ENCODE data around the gene AK4. TPM values are rescaled to one million over a fixed set of nuclear protein-coding genes. Genes with fewer than 3 reads are reported as not detected.

AK4 gene
- total and polyA plus RNA-seq, 2 of the 4 experiments (the other 2 are of a cell fraction) = 12.4 to 30.3 TPM

GRCh38 chr1:65266476-65266875 lies 118.5 kb downstream of the AK4 start:
- H3K79me1 ChIP-seq (ENCODE audit: low read depth in 1 of 2, low read length in 2 of 2) = no peaks in the 10 kb centered on the region
- no peak overlapping the region for H3K4ac ChIP-seq (ENCODE audit: low read depth, low read length)
- no CpG with 5 or more reads among the region's 1 CpG for WGBS, 2 experiments (ENCODE audit: extremely low coverage in 2 of 2, insufficient read length in 1 of 2)
- ATAC-seq (ENCODE audit: low read depth) (no peak), DNase-seq (no peak)
- H3K9me1 ChIP-seq (ENCODE audit: insufficient read depth, low read length) = no peaks in the 10 kb centered on the region
- no peak overlapping the region for H3K27ac ChIP-seq (ENCODE audit: insufficient read depth, low read length)
- H4K20me1 ChIP-seq (ENCODE audit: insufficient read depth, low read length) = no peaks in the 10 kb centered on the region
- no peak overlapping the region for H3K4me3 ChIP-seq (ENCODE audit: insufficient read depth, low read depth, low read length)
- no peaks in the 10 kb centered on the region for H3K9me3 ChIP-seq (ENCODE audit: control insufficient read depth, insufficient read depth, low read length)
- H3K18ac ChIP-seq (ENCODE audit: low read depth, low read length) = no peak overlapping the region
- no peak overlapping the region for H3K9ac ChIP-seq (ENCODE audit: low read depth, low read length)
- H3K23ac ChIP-seq (ENCODE audit: low read depth, low read length) = no peak overlapping the region
- intact Hi-C loops (cut with micrococcal nuclease) (no loop called here), in situ Hi-C loops (cut with MboI; ENCODE audit: low sequenced_read_pairs) (no loop called here), dilution Hi-C loops (cut with HindIII; ENCODE audit: low sequenced_read_pairs, unreplicated experiment) (no loop called here)
- no peak overlapping the region for H2BK120ac ChIP-seq (ENCODE audit: low read depth, low read length)
- H3K56ac ChIP-seq (ENCODE audit: extremely low read depth, insufficient read depth, low read length) = no peak overlapping the region
- no peak overlapping the region for H2BK15ac ChIP-seq (ENCODE audit: low read depth, low read length)
- H3K36me3 ChIP-seq (ENCODE audit: control insufficient read depth, insufficient read depth, low read length) = no peaks in the 10 kb centered on the region
- H3K27me3 ChIP-seq (ENCODE audit: control insufficient read depth, insufficient read depth, low read length) = peaks cover 22% of the 10 kb centered on the region
- H4K91ac ChIP-seq (ENCODE audit: insufficient read depth, low read depth, low read length) = no peak overlapping the region
- no peak overlapping the region for H3K4me2 ChIP-seq (ENCODE audit: low read depth, low read length)
- ChIA-PET CTCF (interaction anchor here (0.9 kb wide), 1 partner anchor 16 kb away, joined by 3 read pairs; no protein-coding TSS in a partner anchor), POLR2A (ENCODE audit: unreplicated experiment) (no interaction called here)
- H3K4me1 ChIP-seq (ENCODE audit: control insufficient read depth, insufficient read depth, low read length) = no peaks in the 10 kb centered on the region
- H2BK20ac ChIP-seq (ENCODE audit: low read depth, low read length) = no peak overlapping the region
- no peak overlapping the region for H4K5ac ChIP-seq (ENCODE audit: low read depth, low read length)
- no peak overlapping the region for H3K14ac ChIP-seq (replicated peaks; ENCODE audit: low read depth, low read length)
- TF ChIP-seq ELK1 (IDR thresholded peaks at IDR 0.05; ENCODE audit: borderline replicate concordance, low read depth, low read length) (no peak), NFE2L2 (IDR thresholded peaks at IDR 0.05; ENCODE audit: low read depth, low read length) (0 out of 2 replicates have a peak, but pooled peaks have one; percentile 4)
- no peak overlapping the region for H2AFZ ChIP-seq (replicated peaks; ENCODE audit: low read length, poor library complexity)
- no peak overlapping the region for H2AK9ac ChIP-seq (replicated peaks; ENCODE audit: low read depth, low read length, poor library complexity)
- BruUV-seq (replicated peaks) = no TSS peak
- H2AK5ac ChIP-seq (ENCODE audit: low read depth, low read length) = no peak overlapping the region
- no peak overlapping the region for H2BK5ac ChIP-seq (ENCODE audit: low read depth, low read length, poor library complexity, severe bottlenecking)
- no peak overlapping the region for H4K8ac ChIP-seq (ENCODE audit: low read depth in 2 of 2, low read length in 2 of 2)

Data from IMR-90 (cell line).